Measurements from ENCODE around the gene RPS2. TPM values are rescaled to one million over a fixed set of nuclear protein-coding genes. Genes with fewer than 3 reads are reported as not detected.
A peak's percentile ranks its signal among the peaks of the same experiment; 100 is the strongest.

RPS2 gene
- total RNA-seq, 2 donors from 2014 or later, result 782 to 1,247 TPM

GRCh38 chr16:1973461-1974156, 9.0 kb upstream of the RPS2 start:
- TF ChIP-seq CTCF (IDR thresholded peaks at IDR 0.05), result no peak
- Histone ChIP-seq H3K4me3 (no peak overlapping the region), H3K36me3 (peaks cover 46% of the 10 kb centered on the region), H3K27ac (no peak overlapping the region), H3K4me1 (peaks cover 0 to 27% of the 10 kb centered on the region in 2 donors), H3K27me3 (peaks cover 0 to under 1% of the 10 kb centered on the region in 2 donors), H3K9me3 (no peaks in the 10 kb centered on the region)
- no peak for DNase-seq (ENCODE audit: low spot score)

- no peak for DNase-seq (ENCODE audit: low spot score)
Measured at GRCh38 chr16:1972490-1972877, 7.9 kb upstream of the RPS2 start.

GRCh38 chr16:1971796-1972489, 7.3 kb upstream of the RPS2 start, which contains the start of gene TBL3:
TBL3 (plus strand) TSS chr16:1972053; CDS start chr16:1972165, 112 bp downstream.
- DNase-seq (ENCODE audit: low spot score), result peak; percentile 95
- H3K9me3 ChIP-seq, result no peaks in the 10 kb centered on the region
- H3K36me3 ChIP-seq, result peaks cover 29% of the 10 kb centered on the region
- H3K4me1 ChIP-seq, result peaks cover 0 to 27% of the 10 kb centered on the region in 2 donors
- TF ChIP-seq CTCF (IDR thresholded peaks at IDR 0.05), result no peak
- H3K27me3 ChIP-seq, result no peaks in the 10 kb centered on the region
- peak within 1 kb of the TSS; percentile 88 to 89 for H3K27ac ChIP-seq
- H3K4me3 ChIP-seq, result peak within 1 kb of the TSS; percentile 84 to 100

More at GRCh38 chr16:1972490-1972877, 7.9 kb upstream of the RPS2 start:
- peak overlapping the region in 1 of 2 donors; percentile 88 for H3K27ac ChIP-seq
- TF ChIP-seq CTCF (IDR thresholded peaks at IDR 0.05), result no peak
- peak overlapping the region; percentile 84 to 100 for H3K4me3 ChIP-seq
- H3K36me3 ChIP-seq, result peaks cover 34% of the 10 kb centered on the region
- no peaks in the 10 kb centered on the region for H3K27me3 ChIP-seq
- H3K4me1 ChIP-seq, result peaks cover 0 to 27% of the 10 kb centered on the region in 2 donors
- H3K9me3 ChIP-seq, result no peaks in the 10 kb centered on the region

- no peaks in the 10 kb centered on the region for H3K9me3 ChIP-seq
- H3K4me3 ChIP-seq, result no peak overlapping the region
- H3K4me1 ChIP-seq, result peaks cover 0 to 42% of the 10 kb centered on the region in 2 donors
- no peak for DNase-seq (ENCODE audit: low spot score)
- no peaks in the 10 kb centered on the region for H3K27me3 ChIP-seq
- peaks cover 6% of the 10 kb centered on the region for H3K36me3 ChIP-seq
- no peak overlapping the region for H3K27ac ChIP-seq
- no peak for TF ChIP-seq CTCF (IDR thresholded peaks at IDR 0.05)
Measured at GRCh38 chr16:1968146-1968953, 3.7 kb upstream of the RPS2 start.

- H3K9me3 ChIP-seq, result no peaks in the 10 kb centered on the region
- no peak for DNase-seq (ENCODE audit: low spot score)
- no peak for TF ChIP-seq CTCF (IDR thresholded peaks at IDR 0.05)
- no peaks in the 10 kb centered on the region for H3K27me3 ChIP-seq
- H3K27ac ChIP-seq, result peak within 1 kb of the TSS in 1 of 2 donors; percentile 91
- peaks cover 0 to 37% of the 10 kb centered on the region in 2 donors for H3K4me1 ChIP-seq
- peak within 1 kb of the TSS; percentile 74 to 80 for H3K4me3 ChIP-seq
- peaks cover 24% of the 10 kb centered on the region for H3K36me3 ChIP-seq
Measured at GRCh38 chr16:1966460-1966859, 1.8 kb upstream of the RPS2 start, which contains the start of gene RNF151. RNF151 (plus strand) TSS chr16:1966856; CDS start chr16:1966882, 26 bp downstream.
